ENCODE results near the gene GCAT.

DNA sequence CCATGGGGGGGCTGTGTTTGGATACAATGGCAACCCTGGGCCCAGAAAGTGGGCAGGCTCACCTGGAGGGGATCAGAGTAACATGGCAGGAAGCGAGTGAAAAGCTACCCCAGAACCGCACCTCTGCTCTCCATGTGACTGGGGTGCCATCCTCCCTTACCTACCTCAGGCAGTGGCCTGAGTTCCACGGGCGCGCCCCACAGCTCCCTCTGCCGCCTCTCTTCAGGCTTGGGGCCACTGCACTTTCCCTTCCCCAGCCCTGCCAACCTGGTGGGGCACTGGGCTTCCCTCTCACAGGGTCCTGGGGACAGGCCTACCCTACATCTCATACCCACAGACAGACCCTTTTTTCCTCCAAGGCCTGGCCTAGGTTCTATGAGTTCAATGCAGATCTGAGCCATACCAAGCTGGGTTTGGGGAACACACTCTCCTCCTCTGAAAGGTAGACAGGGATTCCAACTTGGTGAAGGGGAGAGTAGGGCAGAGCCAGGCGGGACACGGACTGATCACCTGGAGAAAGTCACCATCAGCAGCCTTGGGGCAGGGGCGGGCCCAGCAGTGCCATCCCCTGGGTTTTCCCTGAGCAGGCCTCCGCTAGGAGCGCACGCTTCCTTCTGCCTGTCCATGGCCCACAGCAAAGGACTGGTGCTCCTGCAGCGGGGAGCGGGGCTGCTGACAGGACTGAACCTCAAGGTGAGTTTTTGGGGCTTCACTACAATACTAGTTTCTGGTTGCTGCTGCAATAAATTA, 22.5 kb downstream of the GCAT start:
- TF ChIP-seq CTCF (IDR thresholded peaks at IDR 0.05) (no peak), POLR2A (IDR thresholded peaks at IDR 0.05) (no peak)

All from esophagus squamous epithelium (tissue), 4 donors.